Transverse colon (tissue), 4 donors: ENCODE results near the gene FNBP1. TPM values are rescaled to one million over a fixed set of nuclear protein-coding genes. Genes with fewer than 3 reads are reported as not detected.

Source experiments
- DNase-seq: peaks from one replicate; pipeline ENCODE4 v3.0.0-alpha.2; 2019
- H3K27ac ChIP-seq, 4 donors: fragments of 200-600 bp; sonication (generic); 2 replicates each; pipeline ENCODE4 v1.5.1; 2016 to 2018; ENCODE audit warnings: inconsistent platforms in 4 of 4
- H3K27me3 ChIP-seq: fragments of 200-600 bp; sonication (generic); 2 replicates; pipeline ENCODE4 v1.5.1; 2017; ENCODE audit warnings: inconsistent platforms
- H3K36me3 ChIP-seq, 4 donors: fragments of 200-600 bp; sonication (generic); 2 replicates each; pipeline ENCODE4 v1.5.1; 2017 to 2019; ENCODE audit warnings: inconsistent platforms in 4 of 4
- H3K4me1 ChIP-seq, 4 donors: fragments of 200-600 bp; sonication (generic); 2 replicates each; pipeline ENCODE4 v1.5.1; 2017 to 2020; ENCODE audit warnings: inconsistent platforms in 4 of 4
- H3K4me3 ChIP-seq, 4 donors: fragments of 200-600 bp; sonication (generic); 1 replicate in 1 of 4; 2 replicates in 3 of 4; pipeline versions ENCODE4 v1.5.1 to v1.6.1; 2017 to 2019; ENCODE audit warnings: inconsistent platforms in 4 of 4
- H3K9me3 ChIP-seq, 2 donors: fragments of 200-600 bp; sonication (generic); 2 replicates each; pipeline ENCODE4 v1.5.1; 2017 to 2019; ENCODE audit warnings: inconsistent platforms in 2 of 2
- EP300 ChIP-seq: sonication (generic); formaldehyde crosslinking; IDR thresholded peaks from one replicate; pipeline ENCODE4 v1.6.1; 2017; ENCODE audit warnings: antibody characterized with exemption, low read depth
- POLR2A ChIP-seq: fragments of 450-650 bp; IDR thresholded peaks from one replicate; pipeline ENCODE4 v1.6.1; 2016; ENCODE audit warnings: antibody characterized with exemption, mild to moderate bottlenecking, moderate library complexity
- POLR2AphosphoS5 ChIP-seq, 3 donors: sonication (generic); formaldehyde crosslinking; IDR thresholded peaks; one replicate each; pipeline ENCODE4 v1.6.1; 2016; ENCODE audit warnings: antibody characterized with exemption in 3 of 3
- WGBS, 2 donors: methylation state at CpG; one replicate each; pipeline ENCODE4 v1.1.5; 2018; ENCODE audit warnings: low coverage in 1 of 2; 5-methylcytosine and 5-hydroxymethylcytosine counted together
- in situ Hi-C, 4 donors: fragments of 200-750 bp; cut with MboI; loops; one replicate each; pipeline versions ENCODE4 v1.15.0 to v1.15.1; 2017; ENCODE audit warnings: low sequenced_read_pairs in 3 of 4, low pct_ligation_motif_present in 1 of 4, low pct_unique_long_range_greater_than_20kb in 1 of 4
- intact Hi-C: fragments of 100-400 bp; cut with DNase I; formaldehyde crosslinking; loops from one replicate; pipeline ENCODE4 v1.15.1; 2023; ENCODE audit warnings: low total_unique reads
- total RNA-seq, 4 donors: library from RNA; depleted of rRNA; stranded (reverse); fragments of >200 nt; gene quantifications; one replicate each; pipeline ENCODE4 v1.1.0, GENCODE V29; 2016
- TF ChIP-seq, protein P1 (sequence below), 5 experiments: fragments of 200-600 bp in 3 of 5; fragments of 450-650 bp in 2 of 5; sonication (generic) in 3 of 5; IDR thresholded peaks; 1 replicate in 2 of 5; 2 replicates in 3 of 5; pipeline ENCODE4 v1.5.1; 2016 to 2017; ENCODE audit warnings: antibody characterized with exemption in 5 of 5, inconsistent platforms in 3 of 5, mild to moderate bottlenecking in 2 of 5, moderate library complexity in 1 of 5

Gene FNBP1
- total RNA-seq, 4 donors from 2014 or later, result 38.5 to 114 (median 62.9) TPM

DNA sequence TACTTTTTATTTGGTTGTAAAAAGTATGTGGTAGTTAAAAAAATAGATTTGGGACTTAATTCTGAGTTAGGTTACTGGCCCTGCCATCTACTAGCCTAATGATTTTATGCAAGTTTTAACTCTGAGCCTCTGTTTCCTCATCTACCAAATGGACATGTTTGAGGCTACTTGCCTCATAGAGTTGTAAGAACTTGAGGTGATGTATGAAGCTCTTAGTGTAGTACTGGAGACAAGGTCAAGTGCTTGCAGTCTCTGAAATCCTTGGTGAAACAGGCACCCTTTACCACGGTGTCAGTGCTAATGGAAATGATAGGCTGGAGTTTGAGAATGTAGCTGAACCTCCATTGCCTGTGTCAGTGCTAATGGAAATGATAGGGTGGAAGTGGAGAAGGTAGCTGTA, 26.1 kb upstream of the FNBP1 start:
- H3K4me3 ChIP-seq, result no peak overlapping the region
- peaks cover 3 to 26% (median 12%) of the 10 kb centered on the region in 4 donors for H3K4me1 ChIP-seq
- 86 to 90% methylated on average over 1 of the region's 1 CpG for WGBS, 2 donors
- H3K27me3 ChIP-seq, result no peaks in the 10 kb centered on the region
- peak overlapping the region in 2 of 4 donors; percentile 52 to 63 for H3K27ac ChIP-seq
- in situ Hi-C loops (no loop called here), intact Hi-C loops (no loop called here)
- no peaks in the 10 kb centered on the region for H3K36me3 ChIP-seq
- DNase-seq, result no peak
- TF ChIP-seq POLR2AphosphoS5 (IDR thresholded peaks at IDR 0.05), result no peak
- H3K9me3 ChIP-seq, result no peaks in the 10 kb centered on the region

DNA sequence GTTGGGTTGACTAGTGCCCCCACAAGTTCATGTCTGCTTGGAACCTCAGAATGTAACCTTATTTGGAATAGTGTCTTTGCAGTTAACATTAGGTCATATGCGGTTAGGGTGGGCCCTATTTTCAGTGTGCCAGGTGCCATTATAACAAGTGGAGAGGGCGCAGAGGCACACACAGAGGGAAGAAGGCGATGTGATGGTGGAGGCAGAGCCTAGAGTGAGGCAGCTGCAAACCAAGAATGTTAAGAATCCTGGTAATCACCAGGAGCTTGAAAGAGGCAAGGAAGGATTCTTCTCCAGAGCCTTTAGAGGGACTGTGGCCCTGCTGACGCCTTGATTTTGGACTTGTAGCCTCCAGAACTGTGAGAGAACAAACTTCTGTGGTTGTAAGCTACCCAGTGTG, 21.6 kb upstream of the FNBP1 start:
- 82 to 96% methylated on average over 4 of the region's 4 CpGs for WGBS, 2 donors
- Histone ChIP-seq H3K27me3 (no peaks in the 10 kb centered on the region), H3K4me3 (no peak overlapping the region), H3K9me3 (no peaks in the 10 kb centered on the region), H3K27ac (no peak overlapping the region), H3K4me1 (peaks cover 6 to 20% (median 12%) of the 10 kb centered on the region in 4 donors), H3K36me3 (no peaks in the 10 kb centered on the region)
- intact Hi-C loops, result no loop called here
- no peak for DNase-seq
- TF ChIP-seq EP300 (no peak), POLR2A (no peak), POLR2AphosphoS5 (IDR thresholded peaks at IDR 0.05) (no peak)
- TF ChIP-seq, protein P1, sequence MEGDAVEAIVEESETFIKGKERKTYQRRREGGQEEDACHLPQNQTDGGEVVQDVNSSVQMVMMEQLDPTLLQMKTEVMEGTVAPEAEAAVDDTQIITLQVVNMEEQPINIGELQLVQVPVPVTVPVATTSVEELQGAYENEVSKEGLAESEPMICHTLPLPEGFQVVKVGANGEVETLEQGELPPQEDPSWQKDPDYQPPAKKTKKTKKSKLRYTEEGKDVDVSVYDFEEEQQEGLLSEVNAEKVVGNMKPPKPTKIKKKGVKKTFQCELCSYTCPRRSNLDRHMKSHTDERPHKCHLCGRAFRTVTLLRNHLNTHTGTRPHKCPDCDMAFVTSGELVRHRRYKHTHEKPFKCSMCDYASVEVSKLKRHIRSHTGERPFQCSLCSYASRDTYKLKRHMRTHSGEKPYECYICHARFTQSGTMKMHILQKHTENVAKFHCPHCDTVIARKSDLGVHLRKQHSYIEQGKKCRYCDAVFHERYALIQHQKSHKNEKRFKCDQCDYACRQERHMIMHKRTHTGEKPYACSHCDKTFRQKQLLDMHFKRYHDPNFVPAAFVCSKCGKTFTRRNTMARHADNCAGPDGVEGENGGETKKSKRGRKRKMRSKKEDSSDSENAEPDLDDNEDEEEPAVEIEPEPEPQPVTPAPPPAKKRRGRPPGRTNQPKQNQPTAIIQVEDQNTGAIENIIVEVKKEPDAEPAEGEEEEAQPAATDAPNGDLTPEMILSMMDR (IDR thresholded peaks at IDR 0.05), result no peak
- in situ Hi-C loops, result no loop called here

DNA sequence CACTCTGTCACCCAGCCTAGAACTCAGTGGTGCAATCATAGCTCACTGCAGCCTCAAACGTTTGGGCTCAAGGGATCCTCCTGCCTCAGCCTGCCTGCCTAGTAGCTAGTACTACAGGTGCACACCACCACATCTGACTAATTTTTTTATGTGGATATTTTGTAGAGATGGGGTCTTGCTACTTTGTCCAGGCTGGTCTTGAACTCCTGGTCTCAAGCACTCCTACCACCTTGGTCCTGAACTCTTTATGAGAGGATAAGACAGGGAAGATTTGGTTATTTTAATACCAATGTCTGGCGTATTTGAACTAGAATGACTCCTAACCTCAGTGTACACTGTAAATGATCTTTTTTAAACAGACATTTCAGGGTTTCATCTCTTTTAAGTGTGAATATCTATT, 19.8 kb upstream of the FNBP1 start:
- no peak for TF ChIP-seq POLR2A
- TF ChIP-seq, protein P1 (IDR thresholded peaks at IDR 0.05), result no peak
- no peaks in the 10 kb centered on the region for H3K9me3 ChIP-seq
- DNase-seq, result no peak
- in situ Hi-C loops (no loop called here), intact Hi-C loops (no loop called here)
- H3K4me3 ChIP-seq, result no peak overlapping the region
- no peaks in the 10 kb centered on the region for H3K27me3 ChIP-seq
- H3K27ac ChIP-seq, result no peak overlapping the region
- WGBS, 2 donors, result 76 to 77% methylated on average over 2 of the region's 2 CpGs
- H3K4me1 ChIP-seq, result peaks cover 0 to 27% (median 13%) of the 10 kb centered on the region in 4 donors
- no peaks in the 10 kb centered on the region for H3K36me3 ChIP-seq

DNA sequence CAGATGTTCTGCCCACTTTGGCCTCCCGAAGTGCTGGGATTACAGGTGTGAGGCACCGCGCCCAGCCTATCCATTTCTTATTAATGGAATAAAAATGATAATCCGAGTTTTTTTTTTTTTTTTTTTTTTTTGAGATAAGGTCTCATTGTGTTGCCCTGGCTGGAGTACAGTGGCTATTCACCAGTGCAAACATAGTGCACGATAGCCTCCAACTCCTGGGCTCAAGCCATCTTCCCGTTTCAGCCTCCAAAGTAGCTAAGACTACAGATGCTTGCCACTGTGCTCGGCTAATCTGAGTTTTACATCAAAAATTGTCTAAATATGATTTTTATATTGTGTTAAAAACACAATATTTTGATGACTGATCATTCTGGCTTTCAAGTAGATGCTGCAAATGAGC, 17.3 kb upstream of the FNBP1 start:
- no peaks in the 10 kb centered on the region for H3K36me3 ChIP-seq
- in situ Hi-C loops (no loop called here), intact Hi-C loops (no loop called here)
- no peaks in the 10 kb centered on the region for H3K9me3 ChIP-seq
- H3K27ac ChIP-seq, result no peak overlapping the region
- WGBS, 2 donors, result 83% methylated on average over 6 to 7 of the region's 7 CpGs
- H3K4me1 ChIP-seq, result peaks cover 0 to 39% (median 16%) of the 10 kb centered on the region in 4 donors
- DNase-seq, result no peak
- no peak overlapping the region for H3K4me3 ChIP-seq
- no peaks in the 10 kb centered on the region for H3K27me3 ChIP-seq
- no peak for TF ChIP-seq POLR2A
- no peak for TF ChIP-seq POLR2AphosphoS5 (IDR thresholded peaks at IDR 0.05)
- TF ChIP-seq, protein P1 (IDR thresholded peaks at IDR 0.05), result no peak
- TF ChIP-seq EP300, result no peak

DNA sequence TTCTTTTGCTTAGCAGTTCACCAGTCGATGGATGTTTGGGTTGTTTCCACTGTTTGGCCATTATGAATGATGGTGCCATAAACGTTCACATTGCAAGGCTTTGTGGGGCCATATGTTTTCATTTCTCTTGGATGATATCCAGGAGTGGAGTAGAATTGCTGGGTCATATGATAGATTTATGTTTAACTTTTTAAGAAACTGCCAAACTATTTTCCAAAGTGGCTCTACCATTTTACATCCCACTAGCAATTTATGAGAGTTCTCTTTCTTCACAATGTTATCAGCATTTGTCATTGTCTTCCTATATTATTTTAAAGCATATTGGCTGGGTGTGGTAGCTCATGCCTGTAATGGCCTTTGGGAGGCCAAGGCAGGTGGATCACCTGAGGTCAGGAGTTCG, 15.9 kb upstream of the FNBP1 start:
- Histone ChIP-seq H3K4me3 (no peak overlapping the region), H3K27ac (peak overlapping the region; percentile 51 to 67 (median 59)), H3K9me3 (no peaks in the 10 kb centered on the region), H3K4me1 (peaks cover 6 to 49% (median 26%) of the 10 kb centered on the region in 4 donors), H3K36me3 (no peaks in the 10 kb centered on the region), H3K27me3 (no peaks in the 10 kb centered on the region)
- peak in 1 of 3 donors; percentile 40 for TF ChIP-seq POLR2AphosphoS5 (IDR thresholded peaks at IDR 0.05)
- TF ChIP-seq, protein P1 (IDR thresholded peaks at IDR 0.05), result no peak
- in situ Hi-C loops, result no loop called here
- DNase-seq, result no peak
- 20 to 36% methylated on average over 2 to 3 of the region's 3 CpGs for WGBS, 2 donors
- intact Hi-C loops, result no loop called here
